SK-N-SH (cell line): ENCODE data around the gene LDB1.

Experiments used
- CTCF ChIP-seq: fragments of 200-600 bp; sonication (generic); IDR thresholded peaks from 2 replicates; pipeline ENCODE4 v1.6.1; 2017; ENCODE audit warnings: antibody characterized with exemption, mild to moderate bottlenecking, moderate library complexity
- NFIC ChIP-seq: IDR thresholded peaks from 2 replicates; pipeline ENCODE4 v1.4.0; 2012; ENCODE audit warnings: borderline replicate concordance
- POLR2AphosphoS5 ChIP-seq: IDR thresholded peaks from 2 replicates; pipeline ENCODE4 v1.6.1; 2012; ENCODE audit warnings: low read depth, low read length
- REST ChIP-seq: IDR thresholded peaks from 2 replicates; pipeline ENCODE4 v1.6.1; 2012; ENCODE audit warnings: mild to moderate bottlenecking, low read depth, low read length, moderate library complexity
- SMC3 ChIP-seq: IDR thresholded peaks from 2 replicates; pipeline ENCODE4 v1.6.1; 2012; ENCODE audit warnings: low read depth, low read length, improper control_type of control experiment

GRCh38 chr10:102163342-102163989 lies 43.3 kb upstream of the LDB1 start:
- TF ChIP-seq REST: no peak
- TF ChIP-seq SMC3: no peak
- no peak for TF ChIP-seq POLR2AphosphoS5
- TF ChIP-seq CTCF: no peak
- no peak for TF ChIP-seq NFIC
